NCI-H2196 (cell line): ENCODE measurements around the gene TMPRSS3.

ENCODE experiments used
- DNase-seq: peaks from one replicate; lab custom pipeline; 2025; ENCODE audit not compliant: unreplicated experiment; lab: John Stamatoyannopoulos, UW

The TMPRSS3 gene

DNA sequence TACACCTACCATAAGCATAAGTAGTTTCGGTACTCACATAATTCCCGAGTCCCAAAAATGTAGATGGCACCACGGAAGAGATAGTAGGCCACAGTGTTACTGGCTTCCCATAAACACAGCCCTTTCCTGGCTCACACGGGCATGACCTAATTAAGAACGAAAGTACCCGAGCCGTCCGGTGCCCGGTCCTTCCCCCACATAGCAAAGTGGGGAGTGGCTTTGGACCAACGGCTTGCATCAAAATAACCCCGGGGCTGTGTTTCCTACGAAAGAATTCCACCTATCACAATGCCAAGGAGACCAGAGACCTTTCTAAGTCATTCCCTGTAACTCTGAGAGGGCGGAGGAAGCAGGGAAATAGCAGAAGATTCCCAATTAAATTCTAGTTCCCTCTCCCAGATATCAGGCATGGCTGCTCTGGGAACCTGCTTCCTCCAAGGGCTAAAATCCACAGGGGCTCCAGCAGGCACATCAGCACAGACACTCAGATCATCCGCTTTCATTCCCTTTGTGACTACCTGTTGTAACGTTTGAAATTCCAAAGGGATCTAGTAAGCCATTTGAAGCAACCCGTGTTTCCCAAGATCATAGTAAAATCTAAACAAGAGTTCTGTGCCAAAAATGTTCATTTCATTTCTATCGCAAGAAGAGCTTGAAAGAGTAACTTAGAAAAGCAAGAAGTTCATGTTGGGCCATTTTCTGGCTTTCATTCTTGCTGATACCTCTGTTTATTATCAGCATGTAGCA is at the start of gene TMPRSS3:
TSS of gene TMPRSS3 (minus strand) at position 148 of the 747 bp plus-strand sequence. CDS start 635 bp downstream, outside the sequence.
- DNase-seq = no peak

- DNase-seq = no peak
Measured at GRCh38 chr21:42445311-42445710, 49.5 kb upstream of the TMPRSS3 start.

GRCh38 chr21:42444745-42445059 is 48.9 kb upstream of the TMPRSS3 start:
- DNase-seq = no peak

DNA sequence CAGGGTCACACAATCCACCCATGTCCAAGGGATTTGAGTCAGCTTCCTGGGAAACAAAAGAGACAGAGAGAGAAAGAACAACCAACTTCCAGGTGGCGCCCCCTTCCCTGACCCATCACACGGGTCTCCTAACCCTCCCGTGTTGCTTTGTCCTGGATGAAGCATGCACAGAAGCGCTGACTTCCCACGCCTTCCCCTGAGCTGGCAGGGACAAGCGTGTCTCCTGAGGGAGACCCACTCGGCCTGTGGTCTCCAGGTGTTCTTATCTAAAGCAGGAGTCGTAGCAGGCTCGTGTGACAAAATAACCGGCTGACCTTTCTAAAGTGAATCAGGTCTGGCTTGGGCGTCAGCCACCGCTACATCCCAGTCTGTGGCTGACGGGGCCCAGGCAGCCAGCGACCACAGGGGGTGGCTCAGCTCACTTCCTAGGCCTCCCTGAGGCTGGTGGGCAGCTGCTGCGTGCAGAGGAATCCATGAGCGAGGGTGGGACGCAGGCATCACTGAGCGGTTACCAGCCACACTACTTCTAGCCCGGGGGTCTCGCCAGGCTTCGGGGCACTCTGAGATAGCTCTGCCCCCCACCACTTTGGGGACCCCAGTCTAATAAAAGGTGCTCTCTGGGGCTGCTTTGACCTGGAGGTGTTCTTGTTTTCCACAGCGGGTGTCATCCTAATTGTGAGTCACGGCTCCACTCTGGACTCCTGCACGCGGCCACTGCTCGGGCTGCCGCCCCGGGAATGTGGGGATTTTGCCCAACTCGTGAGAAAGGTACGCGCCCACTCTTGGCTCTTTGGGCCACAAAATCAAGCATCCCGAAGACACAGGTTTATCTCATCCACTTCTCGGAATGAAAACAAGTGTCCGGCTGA is 48.3 kb upstream of the TMPRSS3 start:
- DNase-seq = no peak

DNA sequence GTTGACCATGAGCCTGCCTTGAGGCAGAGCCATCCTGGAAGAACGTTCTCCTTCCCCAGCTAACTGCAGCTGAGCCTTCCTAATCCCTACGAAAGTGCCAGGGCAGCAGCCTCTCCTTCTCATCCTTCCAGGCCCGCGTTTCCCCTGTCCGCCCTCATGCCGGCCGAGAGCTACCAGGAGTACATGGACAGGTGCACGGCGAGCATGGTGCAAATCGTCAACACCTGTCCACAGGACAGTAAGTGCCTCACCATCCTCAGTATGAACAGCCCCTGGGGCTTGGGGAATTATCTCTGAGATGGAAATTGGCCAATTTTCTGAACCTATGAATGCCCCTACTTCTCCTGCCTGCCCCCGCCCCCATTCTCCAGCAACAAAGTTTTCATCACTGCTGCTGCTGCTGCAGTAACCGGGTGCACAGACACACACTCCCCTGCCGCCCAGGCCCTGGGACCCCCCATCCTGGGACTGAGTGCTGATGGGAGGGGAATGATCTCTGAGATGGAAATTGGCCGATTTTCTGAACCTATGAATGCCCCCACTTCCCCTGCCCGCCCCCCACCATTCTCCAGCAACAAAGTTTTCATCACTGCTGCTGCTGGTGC is 47.4 kb upstream of the TMPRSS3 start:
- no peak for DNase-seq

DNA sequence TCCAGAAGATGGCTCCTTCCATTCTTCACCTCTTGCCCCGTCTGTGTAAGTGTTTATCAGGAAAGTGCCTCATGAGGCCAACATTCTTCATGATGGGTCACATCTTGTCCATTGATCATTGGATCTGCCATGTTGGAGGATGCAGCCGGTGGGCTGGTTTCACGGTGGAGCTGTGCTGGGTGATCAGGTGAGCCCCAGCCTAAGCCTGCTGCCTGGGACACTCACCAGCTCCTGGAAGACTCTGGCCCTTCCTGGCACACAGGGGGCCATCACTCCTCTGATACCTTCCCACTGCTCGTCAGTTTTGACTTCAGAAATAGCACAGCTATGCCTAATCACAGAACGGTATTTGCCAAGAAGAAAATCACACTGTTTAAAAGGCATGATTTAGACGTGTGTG is 46.1 kb upstream of the TMPRSS3 start:
- DNase-seq = no peak

DNA sequence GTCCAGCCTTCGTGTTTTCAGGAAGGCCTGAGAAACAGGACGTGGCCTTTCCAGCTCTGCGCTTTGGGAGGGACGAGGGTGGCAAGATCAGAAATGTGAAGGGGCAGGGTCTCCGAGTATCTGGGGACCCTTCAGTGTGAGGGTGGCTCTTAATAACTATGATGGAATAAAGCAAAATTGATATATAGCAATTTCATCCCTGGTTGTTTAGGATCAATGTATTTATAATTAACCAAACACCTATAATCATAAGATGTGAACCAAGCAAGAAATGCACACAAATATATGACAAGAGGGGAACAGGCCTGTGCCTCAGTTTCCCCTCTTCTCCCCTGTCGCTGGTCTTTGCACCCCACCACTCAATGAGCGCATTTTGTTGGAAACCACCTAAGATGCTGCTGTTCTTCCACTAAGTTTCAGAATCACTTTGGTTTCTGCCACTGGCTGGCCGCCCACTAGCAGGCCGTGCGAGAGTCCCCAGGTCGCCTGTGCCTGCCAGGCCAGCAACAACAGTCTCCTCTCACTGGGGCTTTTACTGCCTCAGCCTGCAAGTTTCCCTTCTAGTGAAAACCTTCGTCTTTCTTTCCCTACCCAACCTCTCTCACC is 44.4 kb upstream of the TMPRSS3 start:
- no peak for DNase-seq

GRCh38 chr21:42439284-42440186 is 43.7 kb upstream of the TMPRSS3 start:
- DNase-seq = no peak

DNA sequence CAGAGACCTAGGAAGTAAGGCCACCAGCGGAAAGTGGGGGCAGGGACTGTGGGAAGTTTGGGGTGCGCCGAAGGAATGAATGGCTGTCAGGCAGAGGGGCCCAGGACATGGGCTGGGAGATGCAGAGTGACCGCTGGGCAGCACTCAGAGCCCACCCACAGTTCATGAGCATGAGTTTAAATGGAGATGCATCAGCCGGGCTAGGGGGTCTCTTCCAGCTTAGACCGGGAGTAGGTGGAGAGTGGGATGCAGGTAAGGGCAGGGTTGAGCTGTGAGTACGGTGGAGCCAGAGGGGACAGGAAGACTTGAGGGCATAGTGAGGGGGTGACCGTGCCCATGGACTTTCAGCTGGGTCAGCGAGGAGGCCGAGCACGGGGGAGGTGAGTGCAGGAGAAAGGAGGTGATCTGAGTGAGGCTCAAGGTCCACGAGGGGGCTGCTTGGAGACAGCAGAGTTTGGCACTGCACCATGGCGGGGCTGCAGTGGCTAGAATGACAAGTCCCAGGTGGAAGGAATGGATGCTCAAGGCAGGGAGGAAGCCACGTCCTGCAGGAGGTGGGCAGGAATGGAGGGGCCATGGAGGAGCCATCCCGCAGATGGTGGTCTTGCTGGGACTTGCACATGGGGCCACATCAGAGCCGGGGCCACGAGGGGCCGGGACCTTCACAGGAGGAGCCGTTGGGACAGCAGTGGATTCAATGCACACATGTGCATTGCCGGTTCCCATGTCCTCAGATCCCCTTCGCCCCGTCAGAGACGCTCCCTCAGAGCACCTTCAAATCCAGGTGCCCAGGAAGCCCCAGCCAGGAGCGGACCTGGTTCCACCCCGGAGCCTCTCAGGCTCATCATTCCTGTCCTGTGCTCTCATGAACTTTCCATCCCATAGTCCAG is 42.7 kb upstream of the TMPRSS3 start:
- no peak for DNase-seq

DNA sequence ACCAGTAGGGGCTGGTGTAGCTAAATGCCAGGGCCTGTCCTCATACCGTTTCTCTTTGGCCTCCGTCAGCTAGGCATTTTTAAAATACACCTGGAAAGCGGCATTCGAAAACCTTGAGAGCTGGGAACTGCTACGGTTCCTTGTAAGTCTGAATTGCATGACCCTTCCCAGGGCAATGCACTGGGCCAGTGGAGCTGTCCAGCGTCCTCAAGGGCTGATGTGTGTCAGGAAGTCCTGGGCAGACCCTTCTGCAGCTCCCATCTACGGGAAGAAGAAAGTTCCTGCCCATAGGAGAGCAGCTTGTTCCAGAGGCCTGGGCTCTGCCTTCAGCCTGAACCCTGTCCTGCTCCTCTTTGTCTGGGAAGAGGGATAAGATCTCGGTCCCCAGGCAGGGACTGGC is 41.9 kb upstream of the TMPRSS3 start:
- DNase-seq = no peak

GRCh38 chr21:42436914-42437313 is 41.1 kb upstream of the TMPRSS3 start:
- no peak for DNase-seq

GRCh38 chr21:42435833-42436232 is 40.0 kb upstream of the TMPRSS3 start:
- no peak for DNase-seq

GRCh38 chr21:42435401-42435800 is 39.5 kb upstream of the TMPRSS3 start:
- no peak for DNase-seq

DNA sequence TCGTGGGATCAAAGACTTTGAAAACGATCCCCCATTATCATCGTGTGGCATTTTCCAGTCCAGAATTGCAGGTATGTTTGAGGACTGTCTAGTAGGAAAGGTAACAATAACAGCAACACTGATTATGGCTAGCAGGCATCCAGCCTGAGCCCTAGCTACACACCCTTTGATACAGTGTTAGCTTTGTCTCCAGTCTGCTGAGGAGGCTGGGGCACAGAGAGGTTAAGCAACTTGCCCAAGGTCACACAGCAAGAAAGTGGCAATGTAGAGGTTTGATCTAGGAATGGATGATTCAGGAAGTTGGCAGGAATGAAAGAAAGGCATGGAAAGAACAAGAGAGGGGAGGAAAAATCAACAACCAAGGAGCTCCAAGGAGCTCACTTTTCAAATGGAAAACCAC is 39.0 kb upstream of the TMPRSS3 start:
- no peak for DNase-seq

DNA sequence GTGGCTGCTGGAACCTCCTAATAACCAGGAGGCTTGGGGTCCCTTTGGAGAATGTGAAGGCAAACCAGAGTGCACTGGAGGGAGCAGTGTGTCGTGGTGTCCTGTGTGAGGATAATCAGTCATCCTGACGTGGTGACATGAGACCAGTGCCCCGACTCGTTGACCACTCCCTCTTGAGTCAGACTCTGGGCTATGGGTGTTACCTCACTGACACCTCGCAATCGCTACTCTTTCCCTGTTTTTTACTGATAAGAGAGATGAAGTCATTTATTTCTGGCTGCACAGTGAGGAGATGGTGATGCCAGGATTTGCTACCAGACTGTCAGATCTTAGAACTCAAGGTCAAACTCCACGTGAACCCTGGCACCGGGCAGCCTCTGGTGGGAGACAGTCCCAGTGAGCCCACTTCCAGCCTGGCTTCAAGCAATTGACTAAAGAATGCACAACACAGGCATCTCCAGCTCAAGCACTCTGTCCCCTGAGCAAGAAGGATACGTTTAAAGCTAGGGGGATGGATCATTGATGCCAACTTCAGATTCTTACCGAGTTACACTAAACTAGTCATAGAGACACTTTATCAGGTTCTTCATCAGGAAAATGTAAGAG is 38.2 kb upstream of the TMPRSS3 start:
- no peak for DNase-seq

DNA sequence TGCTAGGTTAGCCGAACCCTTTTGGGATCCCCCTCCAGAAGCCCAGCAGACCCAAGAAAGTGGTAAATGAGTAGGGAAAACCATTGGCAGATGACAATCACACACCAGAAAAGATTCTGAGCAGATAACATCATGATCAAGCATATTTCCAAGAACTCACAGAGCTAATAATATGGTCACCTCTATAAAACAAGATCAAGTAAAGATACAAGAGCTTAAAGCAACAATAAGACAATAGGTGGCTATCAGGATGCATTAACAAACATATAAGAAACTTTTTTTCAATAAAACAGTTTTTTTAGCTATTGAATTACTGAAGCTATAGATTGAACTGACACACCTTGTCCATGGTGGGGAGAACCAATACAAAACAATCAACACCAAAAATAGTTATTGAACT is 36.8 kb upstream of the TMPRSS3 start:
- no peak for DNase-seq

DNA sequence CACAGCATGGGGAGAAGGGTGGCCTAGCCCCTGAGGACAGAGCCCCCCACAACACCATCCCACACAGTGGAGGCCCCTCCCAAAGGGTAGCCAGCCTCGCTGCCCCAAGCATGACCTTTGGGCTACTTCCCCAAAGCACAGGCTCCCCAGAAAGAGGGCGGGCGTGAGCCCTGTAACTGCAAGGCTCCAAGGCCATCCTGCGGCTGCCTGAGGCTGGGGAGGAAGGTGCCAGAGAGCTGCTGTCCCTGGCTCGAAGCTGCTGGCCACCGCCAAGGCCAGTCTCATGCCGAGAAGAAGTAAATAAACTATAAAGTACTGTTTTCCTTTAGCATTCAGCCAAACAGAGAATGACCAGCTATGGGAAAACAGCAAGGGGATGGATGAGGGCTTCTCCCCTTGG is 35.3 kb upstream of the TMPRSS3 start:
- no peak for DNase-seq

DNA sequence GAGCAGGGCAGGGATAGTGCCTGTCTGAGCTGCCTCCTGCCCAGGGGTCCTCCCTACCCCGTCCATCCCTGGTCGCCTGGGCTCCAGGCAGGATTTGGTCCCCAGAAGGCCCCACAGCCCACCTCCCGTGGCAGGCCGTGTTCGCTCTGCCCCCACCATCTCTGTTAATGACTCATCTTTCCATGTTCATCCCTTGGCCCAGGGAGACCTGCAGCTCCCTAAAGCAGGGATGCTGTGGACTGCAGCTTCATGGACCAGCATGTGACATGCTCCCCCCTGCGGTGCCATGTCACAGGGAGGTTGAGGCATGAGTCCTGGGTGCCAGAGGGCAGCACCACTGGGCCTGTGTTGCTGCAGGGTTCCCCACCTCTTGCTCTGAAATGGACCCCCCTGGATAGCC is 34.7 kb upstream of the TMPRSS3 start:
- no peak for DNase-seq

DNA sequence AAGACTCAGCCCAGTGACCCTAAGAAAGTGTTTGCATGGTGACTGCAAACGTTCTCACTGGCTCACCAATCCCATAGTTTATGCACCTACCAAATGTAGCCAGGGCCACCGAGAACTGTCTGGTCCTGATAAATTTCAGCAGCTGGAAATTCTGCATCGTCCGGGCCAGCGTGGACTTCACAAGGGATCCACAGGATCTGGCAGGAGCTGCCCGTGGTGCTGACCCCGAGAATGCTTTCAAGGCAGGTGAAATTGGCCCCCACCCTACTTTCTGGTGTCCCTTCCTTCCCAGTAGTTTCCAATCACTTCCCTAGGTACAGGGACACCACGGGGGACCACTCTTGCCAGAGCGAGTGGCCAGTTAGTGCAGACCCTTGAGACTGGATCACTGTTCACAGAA is 34.0 kb upstream of the TMPRSS3 start:
- no peak for DNase-seq
